ENCODE data around the gene A1BG. TPM values are rescaled to one million over a fixed set of nuclear protein-coding genes. Genes with fewer than 3 reads are reported as not detected.
"Not testable (repeated sequence)": the region's sequence is repeated elsewhere in the genome, so short reads cannot be mapped to it uniquely, and the experiment has no call there.

Gene A1BG
- polyA plus RNA-seq, 4 donors: 0.39 to 2.7 (median 0.93) TPM

- DNase-seq (ENCODE audit: low read depth in 4 of 4, low spot score in 3 of 4): peak; percentile 90 to 97 (median 92)
Measured at GRCh38 chr19:58362272-58362994, 9.1 kb upstream of the A1BG start, which contains the start of gene ZNF497. Gene ZNF497 (minus strand): TSS chr19:58362751. CDS start chr19:58357635, 5,116 bp downstream.

- DNase-seq (ENCODE audit: low read depth in 4 of 4, low spot score in 3 of 4): peak in 1 of 4 donors; percentile 25
Measured at GRCh38 chr19:58361900-58362271, 8.6 kb upstream of the A1BG start.

- no peak for DNase-seq (ENCODE audit: low read depth in 4 of 4, low spot score in 3 of 4)
Measured at GRCh38 chr19:58357481-58358145, 4.3 kb upstream of the A1BG start.

GRCh38 chr19:58356766-58357480 lies 3.6 kb upstream of the A1BG start:
- DNase-seq (ENCODE audit: low read depth in 4 of 4, low spot score in 3 of 4): no peak

- peak in 1 of 4 donors; percentile 25 for DNase-seq (ENCODE audit: low read depth in 4 of 4, low spot score in 3 of 4)
Measured at GRCh38 chr19:58355908-58356765, 2.8 kb upstream of the A1BG start.

GRCh38 chr19:58355215-58355796 lies 2.0 kb upstream of the A1BG start:
- no peak for DNase-seq (ENCODE audit: low read depth in 4 of 4, low spot score in 3 of 4)

GRCh38 chr19:58354478-58355030 lies 1.3 kb upstream of the A1BG start:
- DNase-seq (ENCODE audit: low read depth in 4 of 4, low spot score in 3 of 4): no peak

- DNase-seq (ENCODE audit: low read depth in 4 of 4, low spot score in 3 of 4): no peak
Measured at GRCh38 chr19:58353717-58354477, 605 bp upstream of the A1BG start.

GRCh38 chr19:58351990-58352755 lies 1.1 kb downstream of the A1BG start:
- no peak for DNase-seq (ENCODE audit: low read depth in 4 of 4, low spot score in 3 of 4)

- DNase-seq (ENCODE audit: low read depth in 4 of 4, low spot score in 3 of 4): no peak
Measured at GRCh38 chr19:58351558-58351878, 1.8 kb downstream of the A1BG start.

GRCh38 chr19:58350871-58351557 lies 2.3 kb downstream of the A1BG start:
- DNase-seq (ENCODE audit: low read depth in 4 of 4, low spot score in 3 of 4): no peak

GRCh38 chr19:58350001-58350861 lies 3.1 kb downstream of the A1BG start:
- DNase-seq (ENCODE audit: low read depth in 4 of 4, low spot score in 3 of 4): no peak

- DNase-seq (ENCODE audit: low read depth in 4 of 4, low spot score in 3 of 4): no peak
Measured at GRCh38 chr19:58349590-58349989, 3.7 kb downstream of the A1BG start.

- DNase-seq (ENCODE audit: low read depth in 4 of 4, low spot score in 3 of 4): not testable (repeated sequence)
Measured at GRCh38 chr19:58348080-58348479, 5.2 kb downstream of the A1BG start.

- no peak for DNase-seq (ENCODE audit: low read depth in 4 of 4, low spot score in 3 of 4)
Measured at GRCh38 chr19:58346961-58347929, 6.0 kb downstream of the A1BG start.

GRCh38 chr19:58345558-58345957 lies 7.7 kb downstream of the A1BG start:
- no peak for DNase-seq (ENCODE audit: low read depth in 4 of 4, low spot score in 3 of 4)
